OCI-LY1 (cell line): ENCODE measurements around the gene UGT1A9.
"Not testable (repeated sequence)": the region's sequence is repeated elsewhere in the genome, so short reads cannot be mapped to it uniquely, and the experiment has no call there.

Source experiments
- CTCF ChIP-seq: fragments of 200-600 bp; sonication (generic), shearing (Covaris generic); IDR thresholded peaks from 2 replicates; pipeline ENCODE4 v1.5.1; 2017; ENCODE audit warnings: mild to moderate bottlenecking, antibody characterized with exemption, low read length, moderate library complexity, mixed read lengths
- EZH2 ChIP-seq: fragments of 200-600 bp; sonication (generic), shearing (Covaris generic); IDR thresholded peaks from 2 replicates; pipeline ENCODE4 v1.8.0; 2017; ENCODE audit warnings: borderline replicate concordance, mixed run types, mild to moderate bottlenecking, antibody characterized with exemption, low read length, moderate library complexity, mixed read lengths

- not testable (repeated sequence) for TF ChIP-seq CTCF, EZH2
Observed at GRCh38 chr2:233736868-233737653, 65.4 kb downstream of the UGT1A9 start.
